Activated CD8-positive, alpha-beta memory T cell treated with anti-CD3 and anti-CD28 coated beads for 48 hours (primary cell): ENCODE measurements around the gene FAM184B.

Experiments used
- DNase-seq, 3 experiments: peaks; one replicate each; pipeline ENCODE4 v3.0.0-alpha.2; 2020; ENCODE audit warnings: low read depth in 2 of 3, low spot score in 2 of 3

The FAM184B gene

GRCh38 chr4:17639136-17639535 is 142.3 kb downstream of the FAM184B start:
- no peak for DNase-seq

GRCh38 chr4:17636696-17637622 is 144.5 kb downstream of the FAM184B start:
- peak in 2 of 3 experiments; percentile 36 to 54 for DNase-seq

- DNase-seq = no peak
Observed at GRCh38 chr4:17636341-17636695, 145.1 kb downstream of the FAM184B start.

GRCh38 chr4:17635056-17635455 is 146.4 kb downstream of the FAM184B start:
- no peak for DNase-seq

- DNase-seq = no peak
Observed at GRCh38 chr4:17633600-17633999, 147.8 kb downstream of the FAM184B start.

GRCh38 chr4:17630228-17630627 is 151.2 kb downstream of the FAM184B start:
- DNase-seq = no peak

- no peak for DNase-seq
Observed at GRCh38 chr4:17624821-17625220, 156.6 kb downstream of the FAM184B start.

GRCh38 chr4:17623451-17624001 is 157.9 kb downstream of the FAM184B start:
- DNase-seq = no peak

- no peak for DNase-seq
Observed at GRCh38 chr4:17619416-17620105, 161.9 kb downstream of the FAM184B start.

GRCh38 chr4:17618926-17619325 is 162.5 kb downstream of the FAM184B start:
- no peak for DNase-seq

GRCh38 chr4:17616283-17616682 is 165.1 kb downstream of the FAM184B start:
- DNase-seq = no peak

- peak; percentile 87 to 92 (median 90) for DNase-seq
Observed at GRCh38 chr4:17614416-17615299, 166.8 kb downstream of the FAM184B start, which contains the start of gene MED28. Gene MED28, plus strand, starts transcription at chr4:17614641. Its CDS starts 14 bp downstream, at chr4:17614655.

- DNase-seq = peak in 1 of 3 experiments; percentile 13
Observed at GRCh38 chr4:17613761-17614415, 167.5 kb downstream of the FAM184B start.

- DNase-seq = no peak
Observed at GRCh38 chr4:17605236-17605635, 176.2 kb downstream of the FAM184B start.

GRCh38 chr4:17599826-17600225 is 181.6 kb downstream of the FAM184B start:
- no peak for DNase-seq

- no peak for DNase-seq
Observed at GRCh38 chr4:17597517-17597916, 183.9 kb downstream of the FAM184B start.

GRCh38 chr4:17595471-17596005 is 185.9 kb downstream of the FAM184B start:
- DNase-seq = no peak

- no peak for DNase-seq
Observed at GRCh38 chr4:17589355-17589754, 192.1 kb downstream of the FAM184B start.

- no peak for DNase-seq
Observed at GRCh38 chr4:17587094-17587822, 194.2 kb downstream of the FAM184B start.
